PFSK-1 (cell line): Measurements from ENCODE around the gene HECTD2.

Experiments
- FOXP2 ChIP-seq: optimal IDR thresholded peaks from 2 replicates; pipeline ENCODE3; 2011; ENCODE audit warnings: borderline replicate concordance, control low read depth, inconsistent platforms; ENCODE audit not compliant: insufficient read depth; ENCODE audit errors: extremely low read length, extremely low read depth
- POLR2AphosphoS5 ChIP-seq: IDR thresholded peaks from 2 replicates; pipeline ENCODE4 v1.6.1; 2012; ENCODE audit warnings: low read depth, mild to moderate bottlenecking, control low read depth, low read length, moderate library complexity
- REST ChIP-seq, 2 experiments: IDR thresholded peaks; 2 replicates each; pipeline versions ENCODE4 v1.6.1 to v1.8.0; 2011 to 2012; ENCODE audit warnings: low read depth in 2 of 2, low read length in 2 of 2, control low read depth in 1 of 2, inconsistent platforms in 1 of 2, mild to moderate bottlenecking in 1 of 2, moderate library complexity in 1 of 2; ENCODE audit not compliant: insufficient read depth in 1 of 2
- SIN3A ChIP-seq: IDR thresholded peaks from 2 replicates; pipeline ENCODE4 v1.6.1; 2012; ENCODE audit warnings: mild to moderate bottlenecking, low read length, moderate library complexity, borderline replicate concordance; ENCODE audit not compliant: insufficient read depth
- TAF1 ChIP-seq: IDR thresholded peaks from 2 replicates; pipeline ENCODE4 v1.6.1; 2012; ENCODE audit warnings: low read length, control low read depth, borderline replicate concordance; ENCODE audit not compliant: insufficient read depth

HECTD2 gene

GRCh38 chr10:91406322-91406721 lies 3.8 kb upstream of the HECTD2 start:
- TF ChIP-seq TAF1 = no peak
- TF ChIP-seq REST (IDR thresholded peaks at IDR 0.05; ENCODE audit: insufficient read depth in 1 of 2, low read depth in 2 of 2, low read length in 2 of 2) = no peak
- no peak for TF ChIP-seq POLR2AphosphoS5
- no peak for TF ChIP-seq FOXP2
- TF ChIP-seq SIN3A = no peak

- TF ChIP-seq REST (IDR thresholded peaks at IDR 0.05; ENCODE audit: insufficient read depth in 1 of 2, low read depth in 2 of 2, low read length in 2 of 2) (0 out of 4 replicates have a peak, but pooled peaks of 1 of the 2 experiments have one; percentile 29), FOXP2 (no peak), SIN3A (0 out of 2 replicates have a peak, but pooled peaks have one; percentile 38), TAF1 (peak; percentile 92; the same call in 1 of the 2 replicates), POLR2AphosphoS5 (peak; percentile 98)
These were observed 875 bp upstream of the HECTD2 start for GRCh38 chr10:91409069-91409868.

- TF ChIP-seq SIN3A (no peak), REST (IDR thresholded peaks at IDR 0.05; ENCODE audit: insufficient read depth in 1 of 2, low read depth in 2 of 2, low read length in 2 of 2) (no peak), FOXP2 (no peak), POLR2AphosphoS5 (no peak), TAF1 (no peak)
These were observed 661 bp downstream of the HECTD2 start for GRCh38 chr10:91410638-91411371.

GRCh38 chr10:91411621-91412020 lies 1.5 kb downstream of the HECTD2 start:
- no peak for TF ChIP-seq REST (IDR thresholded peaks at IDR 0.05; ENCODE audit: insufficient read depth in 1 of 2, low read depth in 2 of 2, low read length in 2 of 2)
- TF ChIP-seq POLR2AphosphoS5 = no peak
- no peak for TF ChIP-seq TAF1
- no peak for TF ChIP-seq FOXP2
- TF ChIP-seq SIN3A = no peak
